Neural crest cell (in vitro differentiated cells): Measurements from ENCODE around the gene AUTS2. TPM values are rescaled to one million over a fixed set of nuclear protein-coding genes. Genes with fewer than 3 reads are reported as not detected.

Experiments
- DNase-seq: peaks from one replicate; pipeline ENCODE4 v3.0.0; 2021; ENCODE audit warnings: low read depth, mixed read lengths, low spot score
- H3K27ac Mint-ChIP-seq: one replicate; pipeline ENCODE4 v1.8.0; 2021; ENCODE audit warnings: mild to moderate bottlenecking, mixed read lengths; ENCODE audit not compliant: unreplicated experiment
- H3K27me3 Mint-ChIP-seq: 2 replicates; pipeline ENCODE4 v1.8.0; 2021; ENCODE audit warnings: low read depth, mild to moderate bottlenecking, mixed read lengths
- H3K36me3 Mint-ChIP-seq: 2 replicates; pipeline ENCODE4 v1.8.0; 2021; ENCODE audit warnings: low read depth, mild to moderate bottlenecking, mixed read lengths
- H3K4me1 Mint-ChIP-seq: 2 replicates; pipeline ENCODE4 v1.8.0; 2021; ENCODE audit warnings: mixed read lengths
- H3K4me3 Mint-ChIP-seq: one replicate; pipeline ENCODE4 v1.8.0; 2021; ENCODE audit warnings: mild to moderate bottlenecking, mixed read lengths
- H3K9me3 Mint-ChIP-seq: 2 replicates; pipeline ENCODE4 v1.8.0; 2021; ENCODE audit warnings: mixed read lengths
- CTCF ChIP-seq: fragments of 200-600 bp; sonication (generic); conservative IDR thresholded peaks from 2 replicates; pipeline ENCODE4 v1.5.0; 2021; ENCODE audit warnings: antibody characterized with exemption, mild to moderate bottlenecking
- total RNA-seq: library from RNA; stranded (reverse); gene quantifications from 2 replicates; pipeline ENCODE4 v1.2.1, GENCODE V29; 2021

The AUTS2 gene
- total RNA-seq, 1 donor from 2014 or later: 152 TPM

- Mint-ChIP-seq H3K27me3 (peaks cover 55% of the 10 kb centered on the region), H3K36me3 (no peaks in the 10 kb centered on the region)
- no peak for DNase-seq
Measured at GRCh38 chr7:69596723-69597277, 1.5 kb upstream of the AUTS2 start.

GRCh38 chr7:69597278-69598076 lies 798 bp upstream of the AUTS2 start:
- no peak overlapping the region for H3K27ac Mint-ChIP-seq
- H3K27me3 Mint-ChIP-seq: peaks cover 49% of the 10 kb centered on the region
- peaks cover 18% of the 10 kb centered on the region for H3K4me1 Mint-ChIP-seq
- H3K4me3 Mint-ChIP-seq: peak overlapping the region; percentile 92
- no peaks in the 10 kb centered on the region for H3K9me3 Mint-ChIP-seq
- no peak for TF ChIP-seq CTCF
- peak; percentile 49 for DNase-seq
- H3K36me3 Mint-ChIP-seq: no peaks in the 10 kb centered on the region

More at GRCh38 chr7:69596723-69597277, 1.5 kb upstream of the AUTS2 start:
- Mint-ChIP-seq H3K4me1 (peaks cover 18% of the 10 kb centered on the region), H3K4me3 (peak overlapping the region; percentile 92), H3K27ac (no peak overlapping the region), H3K9me3 (no peaks in the 10 kb centered on the region)
- no peak for TF ChIP-seq CTCF

- no peak for DNase-seq
- TF ChIP-seq CTCF: no peak
- peak overlapping the region; percentile 90 for H3K4me3 Mint-ChIP-seq
- H3K36me3 Mint-ChIP-seq: no peaks in the 10 kb centered on the region
- no peaks in the 10 kb centered on the region for H3K9me3 Mint-ChIP-seq
- peak overlapping the region; percentile 95 for H3K27ac Mint-ChIP-seq
- peaks cover 37% of the 10 kb centered on the region for H3K27me3 Mint-ChIP-seq
- peaks cover 18% of the 10 kb centered on the region for H3K4me1 Mint-ChIP-seq
Measured at GRCh38 chr7:69598487-69599285, 411 bp downstream of the AUTS2 start.

GRCh38 chr7:69599286-69599954 lies 1.1 kb downstream of the AUTS2 start:
- Mint-ChIP-seq H3K36me3 (no peaks in the 10 kb centered on the region), H3K4me1 (peaks cover 18% of the 10 kb centered on the region), H3K27ac (peak overlapping the region; percentile 95), H3K4me3 (peak overlapping the region; percentile 90), H3K9me3 (no peaks in the 10 kb centered on the region), H3K27me3 (peaks cover 30% of the 10 kb centered on the region)
- TF ChIP-seq CTCF: no peak
- DNase-seq: peak; percentile 42
